Lower leg skin (tissue), 3 donors: ENCODE results near the gene SBNO2.

Source experiments
- POLR2A ChIP-seq, 2 donors: fragments of 450-650 bp; IDR thresholded peaks; one replicate each; pipeline ENCODE4 v1.6.1; 2016 to 2017; ENCODE audit warnings: antibody characterized with exemption in 2 of 2, mild to moderate bottlenecking in 1 of 2, moderate library complexity in 1 of 2
- TF ChIP-seq, protein P1 (sequence below), 3 donors: fragments of 450-650 bp; IDR thresholded peaks; one replicate each; pipeline ENCODE4 v1.5.1; 2016; ENCODE audit warnings: antibody characterized with exemption in 3 of 3, mild to moderate bottlenecking in 3 of 3, moderate library complexity in 2 of 3

DNA sequence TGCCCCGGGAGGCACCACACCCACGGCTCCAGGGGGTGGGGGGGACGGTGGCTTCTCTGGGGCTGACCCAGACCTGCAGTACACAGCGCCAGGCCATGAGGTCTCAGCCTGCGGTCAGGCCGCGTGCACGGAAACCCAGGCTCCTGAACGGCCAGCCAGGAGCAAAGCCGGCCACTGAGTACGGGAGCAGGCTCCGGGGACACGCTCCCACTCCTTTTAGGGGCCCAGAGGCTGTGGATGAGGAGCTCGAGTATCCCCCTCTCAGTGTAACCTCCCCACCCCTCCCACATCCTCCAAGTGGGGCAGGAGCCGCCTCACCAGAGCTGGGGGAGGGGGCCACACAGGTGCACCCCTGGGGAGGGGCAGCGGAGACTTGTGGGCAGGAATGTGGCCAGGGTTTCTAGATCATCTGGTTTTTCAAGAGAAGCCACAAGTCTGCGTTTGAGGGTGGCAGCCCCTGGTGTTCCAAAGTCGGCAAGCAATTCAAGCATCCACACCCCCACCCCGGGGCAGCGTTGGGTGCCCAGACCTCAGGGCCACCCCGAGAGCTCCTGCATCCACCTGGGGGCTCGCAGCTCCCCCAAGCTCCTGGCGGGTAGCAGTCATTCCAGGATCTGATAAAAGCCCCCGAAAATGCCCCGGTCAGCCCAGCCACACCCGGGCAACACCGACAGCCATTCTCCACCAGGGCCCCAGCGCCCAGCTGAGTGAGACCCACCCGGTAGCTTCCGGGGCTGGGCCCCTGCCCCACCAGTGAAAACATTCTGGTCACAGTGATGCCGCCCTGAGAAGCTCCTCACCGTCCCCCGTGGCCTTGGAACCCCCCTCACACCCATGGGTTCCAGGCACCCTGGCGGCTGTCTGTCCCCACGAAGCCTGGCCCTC lies 6.1 kb downstream of the SBNO2 start:
- TF ChIP-seq, protein P1, sequence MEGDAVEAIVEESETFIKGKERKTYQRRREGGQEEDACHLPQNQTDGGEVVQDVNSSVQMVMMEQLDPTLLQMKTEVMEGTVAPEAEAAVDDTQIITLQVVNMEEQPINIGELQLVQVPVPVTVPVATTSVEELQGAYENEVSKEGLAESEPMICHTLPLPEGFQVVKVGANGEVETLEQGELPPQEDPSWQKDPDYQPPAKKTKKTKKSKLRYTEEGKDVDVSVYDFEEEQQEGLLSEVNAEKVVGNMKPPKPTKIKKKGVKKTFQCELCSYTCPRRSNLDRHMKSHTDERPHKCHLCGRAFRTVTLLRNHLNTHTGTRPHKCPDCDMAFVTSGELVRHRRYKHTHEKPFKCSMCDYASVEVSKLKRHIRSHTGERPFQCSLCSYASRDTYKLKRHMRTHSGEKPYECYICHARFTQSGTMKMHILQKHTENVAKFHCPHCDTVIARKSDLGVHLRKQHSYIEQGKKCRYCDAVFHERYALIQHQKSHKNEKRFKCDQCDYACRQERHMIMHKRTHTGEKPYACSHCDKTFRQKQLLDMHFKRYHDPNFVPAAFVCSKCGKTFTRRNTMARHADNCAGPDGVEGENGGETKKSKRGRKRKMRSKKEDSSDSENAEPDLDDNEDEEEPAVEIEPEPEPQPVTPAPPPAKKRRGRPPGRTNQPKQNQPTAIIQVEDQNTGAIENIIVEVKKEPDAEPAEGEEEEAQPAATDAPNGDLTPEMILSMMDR (IDR thresholded peaks at IDR 0.05): no peak
- no peak for TF ChIP-seq POLR2A (IDR thresholded peaks at IDR 0.05)
